MCF 10A (cell line): Measurements from ENCODE around the gene PDE1A. TPM values are rescaled to one million over a fixed set of nuclear protein-coding genes. Genes with fewer than 3 reads are reported as not detected.

Experiments
- BruUV-seq: library from RNA; stranded (reverse); fragments of 400-500 nt; replicated peaks from 2 replicates; lab custom pipeline; 2021; lab: Mats Ljungman, UMichigan
- CTCF ChIA-PET: fragments of 300-600 bp; sonication (Branson Sonifier 250); formaldehyde crosslinking; extraction: SDS; loops from one replicate; lab custom pipeline; 2021; ENCODE audit warnings: antibody characterized with exemption, inconsistent platforms; lab: Yijun Ruan, JAX
- POLR2A ChIA-PET: fragments of 300-600, 350-650 bp; sonication (Branson Sonifier 250); formaldehyde crosslinking; extraction: SDS; loops from one replicate; lab custom pipeline; 2020; ENCODE audit warnings: antibody characterized with exemption, inconsistent platforms; lab: Yijun Ruan, JAX
- DNase-seq: peaks from one replicate; pipeline ENCODE4 v3.0.0-alpha.2; 2018; ENCODE audit not compliant: unreplicated experiment
- H3K27ac Mint-ChIP-seq: one replicate; pipeline ENCODE4 v1.8.0; 2022; ENCODE audit warnings: mild to moderate bottlenecking, low read depth, mixed read lengths; ENCODE audit not compliant: unreplicated experiment
- H3K27me3 Mint-ChIP-seq: one replicate; pipeline ENCODE4 v1.8.0; 2022; ENCODE audit warnings: mixed read lengths; ENCODE audit not compliant: insufficient read depth, unreplicated experiment
- H3K36me3 Mint-ChIP-seq: one replicate; pipeline ENCODE4 v1.8.0; 2022; ENCODE audit warnings: mild to moderate bottlenecking, moderate library complexity, mixed read lengths; ENCODE audit not compliant: insufficient read depth, unreplicated experiment
- H3K4me1 Mint-ChIP-seq: one replicate; pipeline ENCODE4 v1.8.0; 2022; ENCODE audit warnings: mixed read lengths; ENCODE audit not compliant: insufficient read depth, unreplicated experiment
- H3K4me3 Mint-ChIP-seq: one replicate; pipeline ENCODE4 v1.8.0; 2022; ENCODE audit warnings: mild to moderate bottlenecking, moderate library complexity, mixed read lengths; ENCODE audit not compliant: unreplicated experiment
- H3K9me3 Mint-ChIP-seq: one replicate; pipeline ENCODE4 v1.8.0; 2022; ENCODE audit warnings: mixed read lengths; ENCODE audit not compliant: unreplicated experiment
- CTCF ChIP-seq: fragments of 200-600 bp; IDR thresholded peaks from one replicate; pipeline ENCODE4 v1.8.0; 2022; ENCODE audit warnings: antibody characterized with exemption, mild to moderate bottlenecking; ENCODE audit not compliant: unreplicated experiment
- intact Hi-C: fragments of 100-400 bp; cut with micrococcal nuclease; formaldehyde crosslinking; loops from 2 replicates; pipeline ENCODE4 v1.14.1; 2022
- total RNA-seq: library from RNA; stranded (reverse); gene quantifications from 2 replicates; pipeline ENCODE4 v1.2.3, GENCODE V29; 2022

The PDE1A gene
- total RNA-seq, 1 experiment from 2014 or later: 0.30 TPM

DNA sequence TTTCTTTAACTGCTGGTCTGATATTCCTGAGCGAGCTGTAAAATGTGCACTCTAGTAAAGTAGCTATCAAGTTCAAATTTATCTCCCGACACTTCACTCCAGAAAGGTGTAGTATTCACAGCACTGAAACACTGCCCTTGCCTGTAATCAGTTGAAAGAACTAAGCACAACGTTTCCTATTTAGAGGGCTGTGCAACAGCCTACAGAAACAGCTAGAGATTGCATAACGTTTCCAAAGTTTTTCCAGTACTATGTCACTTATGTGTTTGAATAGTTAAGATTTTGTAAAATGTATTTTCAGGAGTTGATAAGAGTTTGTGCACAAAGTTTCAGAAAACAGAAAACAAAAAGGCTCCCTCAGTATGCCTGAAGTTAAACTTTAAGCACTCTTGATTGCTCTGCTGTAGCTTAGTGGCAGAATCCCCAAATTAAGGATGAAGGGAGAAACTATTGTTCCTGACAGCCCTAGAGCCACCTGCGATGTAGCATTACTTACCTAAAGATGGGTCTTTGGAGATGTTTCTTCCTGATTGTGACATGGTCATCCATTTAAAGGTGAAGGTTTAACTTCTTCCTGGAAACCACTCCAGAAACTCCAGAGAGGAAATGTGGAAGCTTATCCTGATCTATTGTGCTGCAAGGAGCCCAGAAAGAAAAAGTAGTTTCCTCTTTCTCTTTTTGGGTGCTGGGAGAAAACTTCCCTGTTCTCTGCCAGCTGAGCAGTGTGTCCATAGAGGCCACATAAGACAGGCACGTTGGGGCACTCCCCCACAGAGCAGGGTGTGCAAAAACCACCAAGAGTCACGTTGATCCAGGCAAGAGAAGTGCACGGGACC is 536 bp downstream of the PDE1A start:
- no peak overlapping the region for H3K27ac Mint-ChIP-seq

GRCh38 chr2:182422864-182423263 is 4.0 kb downstream of the PDE1A start:
- Mint-ChIP-seq H3K36me3 (no peaks in the 10 kb centered on the region), H3K27me3 (no peaks in the 10 kb centered on the region), H3K9me3 (no peaks in the 10 kb centered on the region), H3K27ac (no peak overlapping the region), H3K4me1 (no peaks in the 10 kb centered on the region), H3K4me3 (no peak overlapping the region)
- POLR2A ChIA-PET: no interaction called here
- no peak for TF ChIP-seq CTCF
- CTCF ChIA-PET: no interaction called here
- BruUV-seq: no TSS peak
- DNase-seq: no peak
- intact Hi-C loops: no loop called here

More for the DNA sequence above, 536 bp downstream of the PDE1A start:
- DNase-seq: no peak
- H3K27me3 Mint-ChIP-seq: no peaks in the 10 kb centered on the region
- intact Hi-C loops: no loop called here
- TF ChIP-seq CTCF: no peak
- BruUV-seq: no TSS peak
- no peaks in the 10 kb centered on the region for H3K36me3 Mint-ChIP-seq
- no peak overlapping the region for H3K4me3 Mint-ChIP-seq
- no peaks in the 10 kb centered on the region for H3K4me1 Mint-ChIP-seq
- CTCF ChIA-PET: interaction anchor here (0.5 to 1.1 kb wide), 3 partner anchors 19 to 267 kb away, joined by 3 read pairs; no protein-coding TSS in a partner anchor
- POLR2A ChIA-PET: no interaction called here
- H3K9me3 Mint-ChIP-seq: peaks cover 5% of the 10 kb centered on the region

- Mint-ChIP-seq H3K4me1 (no peaks in the 10 kb centered on the region), H3K27me3 (no peaks in the 10 kb centered on the region), H3K36me3 (no peaks in the 10 kb centered on the region), H3K9me3 (no peaks in the 10 kb centered on the region), H3K27ac (no peak overlapping the region), H3K4me3 (no peak overlapping the region)
- intact Hi-C loops: no loop called here
- no peak for TF ChIP-seq CTCF
- no peak for DNase-seq
- ChIA-PET POLR2A (no interaction called here), CTCF (no interaction called here)
- no TSS peak for BruUV-seq
These were observed 6.2 kb downstream of the PDE1A start for GRCh38 chr2:182420669-182421068.

DNA sequence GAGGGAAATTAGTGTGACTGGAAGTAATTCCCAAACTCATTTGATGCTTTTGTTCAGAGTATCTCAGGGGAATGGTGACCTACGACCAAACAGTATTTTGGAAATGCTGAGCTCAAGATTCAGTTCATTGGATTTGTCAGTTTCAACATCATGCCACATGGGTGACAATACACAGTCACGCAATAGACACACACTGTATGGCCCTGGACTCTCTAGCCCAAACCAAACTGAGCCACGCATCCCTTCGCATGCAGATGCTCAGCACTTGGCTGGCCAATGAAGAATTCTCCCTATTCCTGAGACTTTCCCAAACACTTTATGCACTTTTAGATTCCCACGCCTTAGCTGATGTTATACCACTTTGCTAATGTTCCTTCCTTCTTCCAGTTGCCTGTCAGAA is 10.0 kb downstream of the PDE1A start:
- no TSS peak for BruUV-seq
- Mint-ChIP-seq H3K4me1 (no peaks in the 10 kb centered on the region), H3K36me3 (no peaks in the 10 kb centered on the region), H3K9me3 (no peaks in the 10 kb centered on the region), H3K27ac (no peak overlapping the region), H3K4me3 (no peak overlapping the region), H3K27me3 (no peaks in the 10 kb centered on the region)
- ChIA-PET POLR2A (no interaction called here), CTCF (interaction anchor here (0.6 kb wide), 1 partner anchor 60 kb away, joined by 3 read pairs; no protein-coding TSS in a partner anchor)
- intact Hi-C loops: no loop called here
- no peak for TF ChIP-seq CTCF
- DNase-seq: no peak
